HG02870 (cell line): ENCODE data around the gene HNRNPL.
"Not testable (repeated sequence)": the region's sequence is repeated elsewhere in the genome, so short reads cannot be mapped to it uniquely, and the experiment has no call there.

Source experiments
- ATAC-seq: cut with Tn5 transposase; IDR thresholded peaks from one replicate; pipeline ENCODE4 v1.9.1; 2021; ENCODE audit warnings: mild to moderate bottlenecking, moderate library complexity; ENCODE audit not compliant: unreplicated experiment

HNRNPL gene

DNA sequence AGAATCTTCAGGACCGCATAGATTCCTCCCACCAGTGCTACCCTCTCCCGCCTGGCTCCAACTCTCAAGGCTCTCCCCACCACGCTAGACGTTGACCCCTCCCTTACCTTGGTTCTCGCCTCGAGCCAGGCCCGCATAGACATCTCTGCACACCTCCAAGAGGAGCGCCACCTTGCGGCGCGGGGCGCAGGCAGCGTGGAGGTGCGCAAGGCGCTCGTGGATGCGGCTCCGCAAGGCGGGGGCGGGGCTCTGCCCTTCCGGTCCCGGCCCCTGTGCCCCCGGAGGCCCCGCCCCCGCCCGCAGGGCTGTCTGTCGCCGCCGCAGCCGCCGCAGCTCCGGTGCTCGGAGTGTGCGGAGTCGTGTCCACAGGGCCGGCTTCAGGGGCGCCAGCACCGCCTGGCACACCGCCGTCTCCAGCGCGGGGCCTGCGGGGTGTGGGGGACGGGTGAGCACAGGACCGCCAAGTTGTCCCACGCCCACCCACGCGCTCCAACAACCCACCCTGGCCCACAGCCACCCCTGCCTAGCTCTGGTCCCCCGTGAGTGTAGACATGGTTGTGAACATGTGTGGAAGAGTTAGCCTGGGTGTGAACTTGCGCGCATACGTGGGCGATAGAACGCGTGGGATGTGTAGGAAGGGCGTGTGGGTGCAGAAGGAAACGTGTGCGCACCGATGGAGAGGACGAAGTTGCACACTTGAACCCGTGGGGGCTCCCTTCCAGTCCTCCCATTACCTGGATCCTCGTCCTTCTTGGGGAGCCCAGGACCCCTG, 20.2 kb upstream of the HNRNPL start:
- ATAC-seq: peak; percentile 50

DNA sequence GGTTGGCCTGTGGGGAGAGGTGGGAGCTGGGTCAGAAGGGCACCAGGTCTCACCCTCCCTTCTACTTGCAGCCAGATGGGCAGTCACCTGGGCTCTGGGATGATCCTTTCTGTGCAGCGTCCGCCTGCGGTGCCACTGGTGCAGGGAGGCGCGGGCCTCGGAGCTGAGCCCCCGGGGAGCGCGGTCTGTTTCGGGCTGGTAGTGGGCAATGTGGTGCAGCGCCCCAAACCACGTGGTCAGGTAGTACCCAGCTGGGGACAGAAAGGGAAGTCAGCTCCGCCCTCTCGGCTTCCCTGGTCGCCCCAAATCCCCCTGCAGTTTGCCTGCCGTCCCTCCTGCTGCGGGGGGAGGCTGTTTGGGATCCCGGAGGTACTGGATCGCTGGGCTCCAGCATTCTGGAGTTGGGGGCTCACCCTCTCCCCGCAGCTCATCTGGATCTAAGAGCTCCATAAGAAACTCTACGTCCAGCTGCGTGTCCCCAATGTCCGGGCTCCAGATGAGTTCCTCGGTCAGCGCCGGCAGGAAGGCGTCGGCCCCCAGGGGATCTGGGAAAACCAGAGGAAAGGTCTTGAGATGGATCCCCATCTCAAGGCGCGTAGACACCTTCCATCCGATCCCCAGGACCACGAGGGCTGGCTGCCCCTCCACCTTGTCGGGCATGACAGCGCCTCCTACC, 19.5 kb upstream of the HNRNPL start:
- ATAC-seq: no peak

DNA sequence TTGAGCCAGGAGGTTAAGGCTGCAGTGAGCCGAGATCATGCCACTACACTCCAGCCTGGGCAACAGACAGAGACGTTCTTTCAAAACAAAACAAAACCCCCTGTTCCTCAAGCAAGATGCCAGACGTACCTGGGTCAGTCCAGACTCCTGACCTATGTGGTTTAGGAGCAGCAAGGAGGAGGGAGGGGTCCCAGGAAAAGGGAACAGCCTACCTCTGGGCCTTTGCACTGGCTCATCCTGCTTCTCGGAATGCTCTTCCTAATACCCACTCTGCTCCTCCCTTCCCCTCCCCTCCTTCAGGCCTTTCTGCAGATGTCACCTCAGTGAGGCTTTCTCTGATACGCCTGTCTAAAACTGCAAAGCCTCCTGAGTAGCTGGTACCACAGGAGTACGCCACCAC, 18.8 kb upstream of the HNRNPL start:
- ATAC-seq: no peak

DNA sequence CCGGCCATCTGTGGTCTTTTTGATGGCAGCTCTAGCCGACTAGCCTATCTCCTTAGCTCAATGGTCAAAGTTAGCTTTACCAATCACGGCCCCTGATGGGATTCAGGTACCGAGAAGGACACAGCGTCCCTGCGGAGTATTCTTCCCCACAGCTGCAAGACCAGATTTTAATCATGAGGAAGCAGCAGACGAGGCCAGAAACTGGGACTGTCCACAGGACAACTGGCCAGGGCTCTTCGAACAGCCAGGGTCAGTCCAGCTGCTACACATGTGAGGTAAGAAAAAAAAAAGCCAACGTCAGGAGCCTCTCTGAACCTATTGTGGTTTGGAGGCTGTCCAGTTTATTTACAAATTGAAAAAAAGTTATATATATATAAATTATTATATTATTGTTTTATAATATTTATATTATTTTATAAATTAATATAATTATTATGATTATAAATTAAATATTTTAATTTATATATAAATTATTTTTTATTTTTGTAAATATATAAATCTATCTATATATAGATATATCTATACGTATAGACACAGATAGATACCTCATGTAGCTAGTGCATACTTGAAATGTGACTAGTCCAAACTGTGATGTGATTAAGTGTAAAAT, 17.5 kb upstream of the HNRNPL start:
- ATAC-seq: no peak

DNA sequence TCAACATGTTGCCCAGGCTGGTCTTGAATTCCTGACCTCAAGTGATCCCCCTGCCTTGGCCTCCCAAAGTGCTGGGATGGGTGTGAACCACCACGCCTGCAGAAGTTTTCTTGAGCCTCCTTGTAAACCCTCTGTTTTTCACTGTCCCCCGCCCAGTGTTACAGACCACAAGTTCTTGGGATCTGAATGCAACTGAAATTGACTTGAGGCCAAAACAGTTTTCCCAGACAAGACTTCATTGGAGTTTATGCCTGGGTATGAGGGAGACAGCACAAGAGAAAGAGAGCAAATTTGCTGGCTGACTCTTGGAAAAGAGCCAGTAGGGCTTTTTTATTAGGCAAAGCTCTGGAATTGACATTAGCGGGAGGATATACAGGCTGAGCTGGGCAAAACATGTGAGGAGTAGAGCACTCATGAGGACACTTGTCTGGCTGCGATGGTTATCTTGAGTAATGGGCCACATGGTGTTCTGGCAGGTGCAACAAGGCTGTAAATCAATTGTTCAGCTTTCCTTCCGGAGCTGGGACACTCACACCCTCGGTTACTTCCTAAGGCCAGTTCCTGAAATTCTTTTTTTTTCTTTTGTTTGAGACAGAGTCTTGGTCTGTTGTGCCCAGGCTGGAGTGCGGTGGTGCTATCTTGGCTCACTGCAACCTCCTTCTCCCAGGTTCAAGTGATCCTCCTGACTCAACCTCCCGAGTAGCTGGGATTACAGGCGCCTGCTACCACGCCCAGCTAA, 12.7 kb upstream of the HNRNPL start:
- ATAC-seq: no peak

DNA sequence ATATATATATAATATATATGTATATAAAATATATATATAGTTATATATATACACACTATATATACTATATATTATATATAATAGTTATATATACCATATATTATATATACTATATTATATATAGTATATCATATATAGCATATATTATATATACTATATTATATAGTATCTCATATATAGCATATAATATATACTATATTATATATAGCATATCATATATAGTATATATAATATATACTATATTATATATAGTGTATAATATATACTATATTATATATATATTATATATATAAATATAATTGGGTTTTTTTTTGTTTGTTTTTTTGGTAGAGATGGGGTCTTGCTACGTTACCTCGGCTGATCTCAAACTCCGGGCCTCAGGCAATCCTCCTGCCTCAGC, 11.6 kb upstream of the HNRNPL start:
- ATAC-seq: no peak

DNA sequence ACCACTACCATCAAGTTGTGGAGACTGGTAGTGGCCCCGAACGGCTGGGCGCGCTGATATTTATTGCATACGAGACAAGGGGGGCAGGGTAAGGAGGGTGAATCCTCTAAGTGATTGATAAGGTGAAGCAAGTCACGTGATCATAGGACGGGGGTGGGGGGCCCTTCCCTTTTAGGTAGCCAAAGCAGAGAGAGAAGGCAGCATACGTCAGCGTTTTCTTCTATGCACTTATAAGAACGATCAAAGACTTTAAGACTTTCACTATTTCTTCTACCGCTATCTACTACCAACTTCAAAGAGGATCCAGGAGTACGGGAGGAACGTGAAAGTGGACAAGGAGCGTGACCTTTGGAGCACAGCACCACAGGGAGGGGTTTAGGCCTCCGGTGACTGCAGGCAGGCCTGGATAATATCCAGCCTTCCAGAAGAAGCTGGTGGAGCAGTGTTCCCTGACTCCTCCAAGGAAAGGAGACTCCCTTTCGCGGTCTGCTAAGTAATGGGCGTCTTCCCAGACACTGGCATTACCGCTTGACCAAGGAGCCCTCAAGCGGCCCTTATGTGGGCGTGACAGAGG, 9.9 kb upstream of the HNRNPL start:
- not testable (repeated sequence) for ATAC-seq

DNA sequence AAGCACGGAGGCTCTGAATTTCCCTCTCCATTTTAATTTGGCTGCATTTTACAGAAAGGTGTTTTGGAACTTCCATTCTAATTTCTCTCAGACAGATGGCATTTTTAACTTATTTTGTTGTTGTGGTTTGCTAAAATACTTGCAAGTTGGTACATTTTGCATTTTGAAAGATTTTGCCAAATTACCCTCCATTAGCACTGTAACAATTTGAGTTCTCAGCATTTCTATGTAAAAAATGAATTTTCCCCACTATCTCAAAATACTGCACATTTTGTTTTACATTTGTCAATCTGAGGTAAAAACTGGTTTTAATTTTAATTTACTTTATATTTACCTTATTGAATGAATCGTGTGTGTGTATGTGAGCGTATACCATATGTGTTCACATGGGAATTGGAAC, 7.0 kb upstream of the HNRNPL start:
- no peak for ATAC-seq

DNA sequence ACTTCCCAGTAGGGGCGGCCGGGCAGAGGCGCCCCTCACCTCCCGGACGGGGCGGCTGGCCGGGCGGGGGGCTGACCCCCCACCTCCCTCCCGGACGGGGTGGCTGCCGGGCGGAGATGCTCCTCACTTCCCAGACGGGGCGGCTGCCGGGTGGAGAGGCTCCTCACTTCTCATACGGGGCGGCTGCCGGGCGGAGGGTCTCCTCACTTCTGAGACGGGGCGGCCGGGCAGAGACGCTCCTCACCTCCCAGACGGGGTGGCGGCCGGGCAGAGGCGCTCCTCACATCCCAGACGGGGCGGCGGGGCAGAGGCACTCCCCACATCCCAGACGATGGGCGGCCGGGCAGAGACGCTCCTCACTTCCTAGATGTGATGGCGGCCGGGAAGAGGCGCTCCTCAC, 6.0 kb upstream of the HNRNPL start:
- not testable (repeated sequence) for ATAC-seq

DNA sequence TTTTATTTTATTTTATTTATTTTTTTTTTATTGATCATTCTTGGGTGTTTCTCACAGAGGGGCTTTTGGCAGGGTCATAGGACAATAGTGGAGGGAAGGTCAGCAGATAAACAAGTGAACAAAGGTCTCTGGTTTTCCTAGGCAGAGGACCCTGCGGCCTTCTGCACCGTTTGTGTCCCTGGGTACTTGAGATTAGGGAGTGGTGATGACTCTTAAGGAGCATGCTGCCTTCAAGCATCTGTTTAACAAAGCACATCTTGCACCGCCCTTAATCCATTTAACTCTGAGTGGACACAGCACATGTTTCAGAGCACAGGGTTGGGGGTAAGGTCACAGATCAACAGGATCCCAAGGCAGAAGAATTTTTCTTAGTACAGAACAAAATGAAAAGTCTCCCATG, 5.2 kb upstream of the HNRNPL start:
- not testable (repeated sequence) for ATAC-seq

DNA sequence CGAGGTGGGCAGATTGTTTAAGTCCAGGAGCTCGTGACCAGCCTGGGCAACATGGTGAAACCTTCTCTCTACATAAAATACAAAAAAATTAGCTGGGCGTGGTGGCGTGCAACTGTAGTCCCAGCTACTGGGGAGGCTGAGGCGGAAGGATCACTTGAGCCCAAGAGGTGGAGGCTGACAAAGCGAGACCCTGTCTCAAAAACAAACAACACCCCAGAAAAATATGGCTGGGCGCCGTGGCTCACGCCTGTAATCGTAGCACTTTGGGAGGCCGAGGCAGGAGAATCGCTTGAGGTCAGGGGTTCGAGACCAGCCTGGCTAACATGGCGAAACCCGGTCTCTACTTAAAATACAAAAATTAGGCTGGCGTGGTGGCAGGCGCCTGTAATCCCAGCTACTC, 3.4 kb upstream of the HNRNPL start:
- ATAC-seq: no peak

DNA sequence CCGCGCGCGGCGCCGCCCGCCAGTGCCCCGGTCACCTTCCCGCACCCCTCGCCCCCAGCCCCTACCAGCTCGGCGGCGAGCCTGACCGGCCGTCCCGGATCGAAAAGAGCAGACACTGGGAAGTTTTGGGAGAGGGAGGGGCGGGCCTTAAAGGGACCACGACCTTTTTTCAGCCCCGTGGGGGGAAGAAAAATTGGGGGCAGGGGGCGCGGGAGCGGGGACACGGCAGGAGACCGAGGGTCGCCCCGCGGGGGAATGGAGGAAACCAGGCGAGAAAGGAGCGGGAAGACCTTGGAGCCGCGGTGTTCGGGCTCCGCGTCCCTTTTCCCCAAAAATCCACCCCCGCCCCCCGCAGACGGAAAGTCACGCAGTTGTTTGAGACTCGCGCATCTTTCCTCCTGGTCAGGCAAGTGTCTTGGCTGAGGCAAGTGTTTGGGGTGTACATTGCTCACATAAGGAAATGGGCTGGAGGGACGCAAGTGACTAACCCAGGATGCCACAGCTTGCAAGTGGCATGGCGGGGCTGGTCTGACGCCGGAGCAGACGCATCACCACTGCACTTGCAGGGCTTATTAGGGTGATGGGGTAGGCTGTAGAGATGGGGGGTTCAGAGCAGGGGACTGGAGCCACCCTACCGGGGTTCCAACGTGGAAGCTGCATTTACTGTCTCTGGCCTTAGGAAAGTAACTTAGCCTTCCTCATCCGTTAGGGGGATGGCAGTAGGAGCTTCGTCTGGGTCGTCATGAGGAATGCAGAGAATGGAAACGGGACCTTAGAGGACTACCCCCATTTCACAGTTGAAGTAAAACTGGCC, 2.7 kb upstream of the HNRNPL start:
- ATAC-seq: no peak

DNA sequence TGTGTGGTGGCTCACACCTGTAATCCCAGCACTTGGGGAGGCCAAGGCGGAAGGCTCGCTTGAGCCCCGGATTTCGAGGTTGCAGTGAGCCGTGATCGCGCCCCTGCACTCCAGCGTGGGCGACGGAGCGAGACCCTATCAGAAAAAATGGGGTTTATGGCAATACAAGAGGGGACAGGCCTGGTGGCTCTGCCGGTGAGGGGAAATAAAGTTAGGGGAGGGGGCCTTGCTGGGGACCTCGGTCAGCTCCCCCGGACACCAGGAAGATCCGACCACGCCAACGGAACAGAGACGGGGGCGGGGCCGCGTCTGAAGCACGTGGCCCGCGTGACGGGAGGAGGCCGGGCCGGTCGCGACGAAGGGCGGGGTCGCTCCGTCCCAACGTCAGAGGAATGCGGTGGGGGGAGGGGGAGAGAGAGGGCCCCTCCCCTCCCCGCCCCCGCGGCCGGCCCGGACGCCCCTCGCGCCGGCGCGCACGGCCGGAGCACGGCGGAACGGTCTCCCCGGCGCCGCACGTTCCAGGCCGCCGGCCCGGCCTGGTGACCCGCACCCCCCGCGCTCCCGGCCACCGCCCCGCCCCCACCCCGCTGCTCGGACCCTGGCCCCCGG, 1.9 kb upstream of the HNRNPL start:
- peak; percentile 18 for ATAC-seq

DNA sequence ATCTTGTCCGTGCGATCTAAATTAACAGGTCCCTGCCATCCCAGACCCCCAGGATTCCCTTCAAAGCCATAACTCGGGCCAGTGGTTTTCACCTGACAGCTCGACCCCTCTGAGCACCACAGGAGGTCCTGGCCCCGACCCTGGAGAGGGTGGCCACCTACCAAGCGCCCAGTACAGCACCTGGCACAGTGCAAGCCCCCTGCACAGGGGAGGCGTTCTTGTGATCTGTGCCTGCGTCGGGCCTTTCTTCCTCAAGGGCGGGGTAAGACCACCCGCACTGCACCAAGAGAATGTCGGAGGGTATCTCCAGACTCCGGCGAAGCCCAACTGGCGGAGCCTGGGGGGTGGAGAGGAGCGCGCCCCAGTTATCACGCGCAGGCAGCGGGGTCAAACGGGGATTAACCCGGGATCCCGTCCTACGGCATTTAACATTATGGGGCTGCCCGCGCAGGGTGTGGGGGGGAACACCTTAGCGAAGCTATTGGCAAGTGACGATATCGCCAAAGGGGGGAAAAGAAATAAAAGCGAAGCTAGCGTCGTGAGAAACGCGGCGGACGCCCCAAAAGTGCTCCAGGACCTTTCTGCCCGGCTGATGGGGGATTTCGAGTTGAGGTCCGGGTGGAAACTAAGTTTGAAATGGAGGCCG, 1.3 kb upstream of the HNRNPL start:
- no peak for ATAC-seq

DNA sequence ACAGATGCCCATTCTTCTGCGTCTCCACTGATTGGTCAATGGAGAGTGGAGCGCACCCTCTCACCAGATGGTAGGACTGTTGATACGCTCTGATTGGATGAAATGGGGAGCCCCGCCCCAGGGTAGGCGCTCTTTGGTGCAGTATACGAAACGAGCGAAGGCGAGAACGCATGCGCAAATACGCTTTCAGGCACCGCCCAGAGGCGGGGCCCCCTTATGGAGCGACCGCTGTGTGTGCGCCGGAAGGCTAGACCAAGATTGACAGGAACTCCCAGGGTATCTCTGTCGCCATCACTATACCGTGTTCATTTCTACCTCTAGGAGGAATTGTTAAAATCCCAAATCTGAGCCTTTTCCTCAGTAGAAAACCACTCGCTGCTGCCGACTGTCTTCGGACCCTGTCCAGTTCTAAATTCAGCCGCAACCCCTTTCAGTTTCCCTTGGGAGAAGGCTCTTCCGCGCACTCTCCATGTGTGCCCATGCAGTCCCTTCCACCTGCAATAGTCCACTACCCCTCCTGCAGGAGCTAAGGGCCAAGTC, 720 bp upstream of the HNRNPL start:
- ATAC-seq: peak; percentile 72

DNA sequence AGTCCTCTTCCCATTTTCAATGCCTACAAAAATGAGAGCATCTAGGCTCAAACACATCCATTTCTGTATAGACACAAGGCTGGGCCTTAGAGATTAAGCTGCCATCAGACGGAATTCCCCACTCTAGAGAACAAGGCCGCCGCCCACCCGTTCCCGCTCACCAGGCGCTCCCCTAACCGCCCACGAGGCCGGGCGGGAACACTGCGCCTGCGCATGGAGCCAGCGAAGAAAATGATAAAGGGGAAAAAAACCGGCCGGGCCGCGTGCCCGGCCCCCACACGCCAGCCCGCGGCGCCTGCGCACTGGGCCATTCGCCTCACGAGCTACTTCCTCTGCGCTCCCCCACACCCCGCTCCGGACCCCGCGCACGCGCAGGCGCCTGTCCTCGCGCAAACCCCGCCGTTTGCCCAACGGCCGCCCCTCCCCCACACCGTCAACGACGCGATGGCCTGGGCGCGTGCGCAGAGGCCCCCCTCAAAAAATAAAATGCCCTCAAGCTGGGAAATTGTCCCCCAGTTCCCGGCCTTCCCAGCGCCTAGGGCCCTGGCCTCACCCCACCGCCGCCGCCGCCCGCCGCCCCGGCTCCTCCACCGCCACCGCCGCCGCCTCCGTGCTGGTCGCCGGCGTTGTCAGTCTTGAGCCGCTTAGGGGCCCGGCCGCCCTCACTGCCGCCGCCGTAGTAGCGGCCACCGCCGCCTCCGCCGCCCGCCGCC, 483 bp downstream of the HNRNPL start:
- ATAC-seq: no peak

DNA sequence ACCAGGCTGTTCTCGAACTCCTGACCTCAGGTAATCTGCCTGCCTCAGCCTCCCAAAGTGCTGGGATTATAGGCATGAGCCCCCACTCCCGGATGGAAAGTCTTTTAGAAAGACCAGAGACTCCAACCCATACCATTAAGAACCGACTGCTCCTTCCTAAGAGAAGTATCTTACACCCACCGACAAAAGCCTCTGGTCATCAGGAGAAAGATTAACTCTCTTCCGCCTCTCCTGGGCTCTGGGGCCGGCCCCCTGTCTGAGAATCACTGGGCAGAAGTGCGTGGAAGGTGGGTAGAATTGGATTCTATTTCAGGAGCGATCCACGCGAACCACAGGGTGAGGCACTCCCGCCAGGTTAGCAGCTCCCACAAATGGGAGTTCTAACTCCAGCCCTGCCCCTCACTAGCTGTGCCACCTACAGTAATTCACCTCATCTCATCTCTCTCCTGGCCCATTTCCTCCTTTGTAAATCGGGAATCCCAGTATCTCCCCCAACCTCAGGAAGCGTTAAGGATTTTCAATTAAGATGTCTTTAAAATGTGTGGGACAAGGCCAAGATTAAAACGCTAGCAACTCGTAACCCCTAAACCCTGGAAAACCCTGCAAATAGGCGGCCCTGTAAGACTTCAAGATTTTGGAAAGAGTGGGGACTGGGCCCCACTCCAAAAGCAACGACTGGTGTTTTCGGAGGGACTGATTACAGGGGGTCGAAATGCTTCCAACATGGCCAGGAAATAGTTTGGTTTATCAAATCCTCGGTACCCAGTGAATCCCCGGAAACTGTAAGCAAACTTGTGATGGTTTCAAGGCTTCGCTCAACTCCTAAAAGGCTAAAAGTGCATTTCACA, 1.3 kb downstream of the HNRNPL start:
- no peak for ATAC-seq

DNA sequence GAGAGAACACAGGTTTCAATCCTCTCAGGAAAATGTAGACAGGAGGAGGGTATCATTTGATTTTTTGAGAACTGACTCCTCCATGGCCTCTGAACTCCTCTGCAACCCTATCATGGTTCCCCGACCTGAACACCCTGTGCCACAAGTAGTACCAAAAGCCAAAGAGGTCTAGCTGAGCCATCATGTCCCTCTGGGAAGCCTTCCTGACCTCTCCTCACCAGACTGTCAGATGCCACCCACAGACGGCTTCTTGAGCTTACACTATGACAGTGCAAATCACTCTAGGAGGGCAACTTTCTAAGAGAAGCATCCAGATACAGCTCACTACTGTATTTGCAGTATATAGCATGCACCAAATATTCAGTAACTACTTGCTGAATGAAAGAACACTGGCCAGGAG, 3.7 kb downstream of the HNRNPL start:
- ATAC-seq: no peak
